GM12892 (cell line): ENCODE data around the gene ADGRE3.
"Not testable (repeated sequence)": the region's sequence is repeated elsewhere in the genome, so short reads cannot be mapped to it uniquely, and the experiment has no call there.

Experiments used
- POLR2A ChIP-seq: IDR thresholded peaks from 2 replicates; pipeline ENCODE4 v1.6.1; 2011; ENCODE audit warnings: low read depth, low read length, control low read depth
- POLR2AphosphoS5 ChIP-seq: IDR thresholded peaks from 2 replicates; pipeline ENCODE4 v1.6.1; 2011; ENCODE audit warnings: low read depth, low read length, control low read depth
- TAF1 ChIP-seq: IDR thresholded peaks from 2 replicates; pipeline ENCODE4 v1.6.1; 2011; ENCODE audit warnings: low read depth, mild to moderate bottlenecking, control low read depth, low read length, borderline replicate concordance

GRCh38 chr19:14589433-14589832 lies 85.2 kb downstream of the ADGRE3 start:
- not testable (repeated sequence) for TF ChIP-seq POLR2AphosphoS5, POLR2A, TAF1
